ENCODE results near the gene CLIP1.
"Not testable (repeated sequence)": the region's sequence is repeated elsewhere in the genome, so short reads cannot be mapped to it uniquely, and the experiment has no call there.

Gene CLIP1

GRCh38 chr12:122394626-122395194 lies 27.8 kb downstream of the CLIP1 start:
- no peak for DNase-seq

DNA sequence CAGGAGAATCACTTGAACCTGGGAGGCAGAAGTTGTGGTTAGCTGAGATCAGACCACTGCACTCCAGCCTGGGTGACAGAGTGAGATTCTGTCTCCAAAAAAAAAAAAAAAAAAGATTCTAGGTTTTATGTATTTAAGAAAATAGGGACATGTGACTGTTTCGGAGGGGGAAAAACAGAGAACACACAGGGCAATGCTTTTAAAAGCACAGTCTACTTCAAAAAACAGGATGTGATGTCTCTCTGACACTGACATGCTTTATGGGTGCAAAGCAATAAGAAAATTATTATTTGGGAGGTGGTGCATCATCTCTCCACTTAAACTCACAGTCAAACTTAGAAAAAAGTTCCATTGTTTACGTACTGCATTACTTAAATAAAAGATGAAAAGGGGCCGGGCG lies 28.7 kb downstream of the CLIP1 start:
- DNase-seq: no peak

DNA sequence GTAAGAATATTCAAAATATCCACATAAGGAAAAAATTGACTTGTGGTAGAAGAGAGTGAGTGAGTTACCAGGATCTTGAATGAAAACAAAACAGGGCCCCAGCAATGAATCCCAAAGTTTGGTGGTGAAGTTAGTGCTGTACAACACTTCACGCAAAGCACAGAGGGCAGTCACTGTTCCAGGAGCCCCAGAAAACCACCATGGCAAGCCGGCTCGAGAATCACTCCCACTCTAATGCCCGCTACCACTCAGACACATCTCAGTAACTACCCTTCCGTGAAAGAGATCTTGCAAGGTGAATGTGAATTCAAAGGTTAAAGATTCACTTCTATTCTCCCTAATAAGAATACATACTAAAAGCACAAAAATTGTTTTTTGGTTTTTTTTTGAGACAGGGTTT lies 30.1 kb downstream of the CLIP1 start:
- DNase-seq: no peak

DNA sequence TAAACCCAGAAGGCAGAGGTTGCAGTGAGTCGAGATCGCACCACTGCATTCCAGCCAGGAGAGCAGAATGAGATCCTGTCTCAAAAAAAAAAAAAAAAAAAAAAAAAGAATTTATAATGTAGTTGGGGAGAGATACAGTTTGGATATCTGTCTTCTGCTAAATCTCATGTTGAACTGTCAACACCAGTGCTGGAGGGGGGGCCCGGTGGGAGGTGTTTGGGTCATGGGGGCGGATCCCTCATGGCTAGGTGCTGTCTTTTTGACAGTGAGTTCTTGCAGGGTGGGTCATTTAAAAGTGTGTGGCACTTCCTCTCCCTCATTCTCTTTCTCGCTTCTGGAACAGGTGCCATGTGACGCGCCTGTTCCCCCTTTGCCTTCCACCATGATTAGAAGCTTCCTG lies 32.8 kb downstream of the CLIP1 start:
- no peak for DNase-seq

DNA sequence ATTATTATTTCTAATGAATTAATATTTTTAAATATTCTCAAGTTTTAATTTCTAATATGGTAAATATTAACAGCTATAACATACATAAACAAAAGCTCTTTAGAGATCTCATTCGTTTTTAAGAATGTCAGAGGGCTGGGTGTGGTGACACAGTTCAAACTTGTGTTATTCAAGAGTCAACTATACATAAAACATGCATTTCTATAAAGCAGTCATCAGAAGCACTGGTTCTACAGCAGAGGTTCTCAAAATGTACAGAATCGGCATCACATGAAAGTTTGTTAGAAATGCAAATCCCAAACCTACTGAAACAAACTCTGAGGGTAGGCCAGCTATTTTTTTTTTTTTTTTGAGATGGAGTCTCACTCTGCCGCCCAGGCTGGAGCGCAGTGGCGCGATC lies 34.6 kb downstream of the CLIP1 start:
- DNase-seq: no peak

GRCh38 chr12:122385171-122386016 lies 37.1 kb downstream of the CLIP1 start:
- no peak for DNase-seq

DNA sequence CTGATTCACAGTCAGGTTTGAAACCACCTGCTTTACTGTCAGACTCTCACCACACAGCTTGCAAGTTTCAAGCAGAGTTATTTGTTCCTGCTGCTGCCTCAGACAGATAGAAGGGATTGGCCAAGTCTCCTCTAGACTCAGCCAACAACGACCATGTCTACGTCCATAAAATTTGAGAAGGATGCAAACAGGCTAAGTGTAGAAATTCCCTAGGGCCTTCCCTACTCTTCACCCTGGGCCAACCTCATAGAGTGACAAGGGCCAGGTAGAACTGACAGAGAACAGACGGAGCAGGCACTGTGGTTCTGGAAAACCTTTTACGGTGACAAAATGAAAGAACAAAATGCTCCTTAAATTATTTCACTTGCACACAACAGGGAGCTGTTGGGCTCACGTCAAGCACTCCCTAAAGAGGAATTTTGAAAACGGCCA lies 39.5 kb downstream of the CLIP1 start:
- DNase-seq: no peak

DNA sequence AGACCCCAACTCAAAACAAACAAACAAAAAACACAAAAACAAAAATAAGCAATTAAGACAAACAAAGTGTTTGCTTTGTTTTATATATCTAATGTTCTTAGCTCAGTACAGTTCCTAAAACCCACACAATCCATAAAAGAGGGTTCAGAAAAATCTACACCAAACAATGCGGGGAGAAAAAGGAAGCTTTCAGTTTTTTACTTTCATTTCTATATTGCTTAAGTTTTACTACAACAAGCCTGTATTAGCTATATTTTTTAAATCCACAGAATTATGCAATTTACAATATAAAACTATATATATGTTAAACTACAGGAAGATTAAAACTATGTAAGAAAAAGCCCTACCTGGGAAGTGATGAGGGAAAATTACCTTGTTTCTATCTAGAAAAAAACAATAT lies 41.4 kb downstream of the CLIP1 start:
- DNase-seq: no peak

GRCh38 chr12:122376751-122377150 lies 45.7 kb downstream of the CLIP1 start:
- not testable (repeated sequence) for DNase-seq

DNA sequence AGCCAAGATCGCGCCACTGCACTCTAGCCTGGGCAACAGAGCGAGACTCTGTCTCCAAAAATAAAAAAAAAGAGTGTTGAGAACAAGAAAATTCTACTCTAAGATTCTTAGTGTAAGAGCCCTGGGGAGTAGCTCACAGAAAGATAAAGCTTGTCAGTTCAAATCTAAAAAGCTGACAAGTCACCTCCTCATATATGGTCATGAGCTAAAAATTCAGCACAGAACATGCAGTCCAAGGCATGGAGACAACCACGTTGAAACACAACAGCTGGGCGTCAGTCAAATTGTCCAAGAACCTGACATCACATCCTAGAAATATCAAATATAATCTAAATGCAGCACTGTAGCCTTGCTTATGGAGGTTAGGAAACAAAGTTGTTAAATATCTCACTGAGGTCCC lies 47.8 kb downstream of the CLIP1 start:
- DNase-seq: no peak

DNA sequence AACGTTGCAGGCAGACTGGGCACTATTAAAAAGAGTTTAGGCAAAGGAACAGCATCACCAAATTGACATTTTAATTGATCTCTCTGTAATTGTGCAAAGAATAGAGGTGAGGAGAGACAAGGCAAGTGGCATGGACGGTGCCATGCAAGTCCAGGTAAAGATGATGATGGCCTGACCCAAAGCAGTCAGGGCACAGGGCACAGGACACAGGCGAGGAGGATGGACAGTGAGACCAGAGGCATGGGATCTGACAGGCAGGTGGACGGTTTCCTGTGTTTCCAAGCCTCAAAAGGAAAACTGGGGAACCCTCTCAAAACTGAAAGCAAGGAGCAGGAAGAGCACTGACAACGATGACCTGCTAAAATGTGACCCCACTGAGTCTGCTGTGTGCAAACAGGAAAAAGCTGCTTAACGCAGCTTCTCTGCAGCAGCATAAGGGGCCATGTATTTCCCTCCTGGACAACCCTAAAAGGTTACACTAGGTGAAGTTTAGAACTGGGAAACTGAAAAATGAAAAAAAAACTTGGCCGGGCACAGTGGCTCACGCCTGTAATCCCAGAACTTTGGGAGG lies 50.9 kb downstream of the CLIP1 start:
- DNase-seq: no peak

- peak; percentile 83 for DNase-seq
Measured at GRCh38 chr12:122368361-122369073, 54.0 kb downstream of the CLIP1 start.

DNA sequence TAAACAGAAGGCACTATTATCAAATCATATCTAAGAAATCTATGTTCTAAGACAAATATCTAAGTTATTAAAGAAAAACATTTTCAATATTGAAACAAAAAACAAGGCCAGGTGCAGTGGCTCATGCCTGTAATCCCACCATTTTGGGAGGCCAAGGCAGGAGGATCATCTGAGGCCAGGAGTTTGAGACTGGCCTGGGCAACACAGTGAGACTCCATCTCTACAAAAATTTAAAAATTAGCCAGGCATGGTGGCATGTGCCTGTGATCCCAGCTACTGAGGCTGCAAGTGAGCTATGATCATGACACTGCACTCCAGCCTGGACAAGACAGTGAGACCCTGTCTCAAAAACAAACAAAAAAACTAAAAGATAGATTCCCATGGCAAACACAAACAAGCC lies 54.8 kb downstream of the CLIP1 start:
- DNase-seq: not testable (repeated sequence)

DNA sequence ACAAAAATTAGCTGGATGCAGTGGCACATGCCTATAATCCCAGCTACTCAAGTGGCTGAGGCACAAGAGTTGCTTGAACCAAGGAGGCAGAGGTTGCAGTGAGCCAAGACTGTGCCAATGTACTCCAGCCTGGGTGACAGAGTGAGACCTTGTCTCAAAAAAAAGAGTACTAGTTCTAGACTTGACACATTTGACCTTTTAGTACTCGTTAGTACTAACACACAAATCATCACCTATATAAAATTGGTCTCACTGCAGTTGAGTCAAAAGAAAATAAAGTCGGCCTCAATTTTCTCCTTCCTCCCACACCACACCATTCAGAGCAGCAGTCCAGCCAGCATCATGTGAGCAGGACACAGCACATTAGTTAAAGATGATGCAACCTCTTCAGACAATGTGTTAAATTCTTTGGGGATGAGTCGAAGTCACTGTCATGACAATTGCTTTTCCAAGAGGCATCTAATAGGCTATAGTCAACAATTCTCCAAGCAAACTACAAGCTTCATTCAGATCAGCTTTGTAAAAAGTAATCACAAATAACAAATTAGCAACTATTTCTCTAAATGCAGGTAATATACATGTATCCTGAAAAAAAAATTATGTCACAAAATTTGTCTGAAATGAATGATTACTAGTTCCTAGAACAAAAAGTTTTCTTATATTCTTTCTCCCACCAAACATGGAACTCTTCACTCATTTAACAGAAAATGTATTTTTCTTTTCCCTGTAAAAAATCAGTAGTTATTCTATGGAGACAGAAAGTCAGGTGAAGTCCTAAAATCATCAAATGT lies 55.6 kb downstream of the CLIP1 start:
- DNase-seq: peak; percentile 29

DNA sequence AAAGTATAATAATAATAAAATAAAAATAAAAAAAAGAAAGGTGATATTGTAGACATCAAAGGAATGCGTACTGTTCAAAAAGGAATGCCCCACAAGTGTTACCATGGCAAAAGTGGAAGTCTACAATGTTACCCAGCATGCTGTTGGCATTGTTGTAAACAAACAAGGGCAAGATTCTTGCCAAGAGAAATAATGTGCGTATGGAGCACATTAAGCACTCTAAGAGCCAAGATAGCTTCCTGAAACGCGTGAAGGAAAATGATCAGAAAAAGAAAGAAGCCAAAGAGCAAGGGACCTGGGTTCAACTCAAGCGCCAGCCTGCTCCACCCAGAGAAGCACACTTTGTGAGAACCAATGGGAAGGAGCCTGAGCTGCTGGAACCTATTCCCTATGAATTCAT lies 57.2 kb downstream of the CLIP1 start:
- DNase-seq: not testable (repeated sequence)

GRCh38 chr12:122363782-122364181 lies 58.7 kb downstream of the CLIP1 start:
- DNase-seq: no peak

DNA sequence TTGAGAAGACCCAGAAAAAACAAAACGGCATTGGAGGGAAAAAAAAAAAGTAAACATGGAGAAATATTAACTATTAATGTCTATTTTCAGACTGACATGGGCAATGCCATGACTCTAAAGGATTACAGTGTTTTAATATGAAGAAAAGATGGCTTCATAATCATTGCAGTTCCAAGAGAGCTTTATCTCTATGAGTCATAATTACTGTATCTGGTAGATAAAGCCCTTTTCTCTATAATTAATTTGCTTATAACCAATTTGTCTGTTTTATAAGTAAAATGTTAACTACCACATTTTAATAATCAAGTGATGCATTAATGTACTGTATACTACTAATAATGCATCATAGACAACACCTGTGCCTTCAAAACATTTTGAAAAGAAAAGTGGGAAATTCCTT lies 59.7 kb downstream of the CLIP1 start:
- no peak for DNase-seq

- DNase-seq: not testable (repeated sequence)
Measured at GRCh38 chr12:122358403-122358802, 64.1 kb downstream of the CLIP1 start.

DNA sequence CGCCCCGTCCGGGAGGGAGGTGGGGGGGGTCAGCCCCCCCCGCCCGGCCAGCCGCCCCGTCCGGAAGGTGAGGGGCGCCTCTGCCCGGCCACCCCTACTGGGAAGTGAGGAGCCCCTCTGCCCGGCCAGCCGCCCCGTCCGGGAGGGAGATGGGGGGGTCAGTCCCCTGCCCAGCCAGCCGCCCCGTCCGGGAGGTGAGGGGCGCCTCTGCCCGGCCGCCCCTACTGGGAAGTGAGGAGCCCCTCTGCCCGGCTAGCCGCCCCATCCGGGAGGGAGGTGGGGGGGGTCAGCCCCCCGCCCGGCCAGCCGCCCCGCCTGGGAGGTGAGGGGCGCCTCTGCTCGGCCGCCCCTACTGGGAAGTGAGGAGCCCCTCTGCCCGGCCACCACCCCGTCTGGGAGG lies 64.9 kb downstream of the CLIP1 start:
- DNase-seq: not testable (repeated sequence)

DNA sequence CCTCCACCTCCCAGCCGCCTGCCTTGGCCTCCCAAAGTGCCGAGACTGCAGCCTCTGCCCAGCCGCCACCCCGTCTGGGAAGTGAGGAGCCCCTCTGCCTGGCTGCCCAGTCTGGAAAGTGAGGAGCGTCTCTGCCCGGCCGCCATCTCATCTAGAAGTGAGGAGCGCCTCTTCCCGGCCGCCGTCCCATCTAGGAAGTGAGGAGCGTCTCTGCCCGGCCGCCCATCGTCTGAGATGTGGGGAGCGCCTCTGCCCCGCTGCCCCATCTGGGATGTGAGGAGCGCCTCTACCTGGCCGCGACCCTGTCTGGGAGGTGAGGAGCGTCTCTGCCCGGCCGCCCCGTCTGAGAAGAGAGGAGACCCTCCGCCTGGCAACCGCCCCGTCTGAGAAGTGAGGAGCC lies 65.5 kb downstream of the CLIP1 start:
- DNase-seq: not testable (repeated sequence)

- DNase-seq: peak; percentile 30
Measured at GRCh38 chr12:122356192-122356635, 66.3 kb downstream of the CLIP1 start.

DNA sequence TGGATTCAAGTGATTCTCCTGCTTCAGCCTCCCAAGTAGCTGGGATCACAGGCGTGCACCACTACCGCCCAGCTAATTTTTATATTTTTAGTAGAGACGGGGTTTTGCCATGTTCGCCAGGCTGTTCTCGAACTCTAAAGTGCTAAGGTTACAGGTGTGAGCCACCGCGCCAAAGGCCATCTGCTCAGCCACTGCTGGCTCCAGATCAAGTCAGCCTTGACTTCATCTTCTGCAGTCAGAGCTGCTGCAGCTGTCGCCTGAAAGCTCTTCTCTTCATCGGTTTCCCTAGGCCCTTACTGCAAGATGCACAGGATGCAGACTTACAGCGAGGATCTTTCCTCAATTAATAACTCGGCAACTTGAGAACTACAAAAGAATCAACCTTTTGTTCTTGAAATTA lies 66.8 kb downstream of the CLIP1 start:
- DNase-seq: no peak
